Midbrain (tissue), 1 donor: ENCODE results near the gene AMPD2.

Source experiments
- DNase-seq: peaks from one replicate; lab custom pipeline; 2025; lab: John Stamatoyannopoulos, UW

AMPD2 gene

DNA sequence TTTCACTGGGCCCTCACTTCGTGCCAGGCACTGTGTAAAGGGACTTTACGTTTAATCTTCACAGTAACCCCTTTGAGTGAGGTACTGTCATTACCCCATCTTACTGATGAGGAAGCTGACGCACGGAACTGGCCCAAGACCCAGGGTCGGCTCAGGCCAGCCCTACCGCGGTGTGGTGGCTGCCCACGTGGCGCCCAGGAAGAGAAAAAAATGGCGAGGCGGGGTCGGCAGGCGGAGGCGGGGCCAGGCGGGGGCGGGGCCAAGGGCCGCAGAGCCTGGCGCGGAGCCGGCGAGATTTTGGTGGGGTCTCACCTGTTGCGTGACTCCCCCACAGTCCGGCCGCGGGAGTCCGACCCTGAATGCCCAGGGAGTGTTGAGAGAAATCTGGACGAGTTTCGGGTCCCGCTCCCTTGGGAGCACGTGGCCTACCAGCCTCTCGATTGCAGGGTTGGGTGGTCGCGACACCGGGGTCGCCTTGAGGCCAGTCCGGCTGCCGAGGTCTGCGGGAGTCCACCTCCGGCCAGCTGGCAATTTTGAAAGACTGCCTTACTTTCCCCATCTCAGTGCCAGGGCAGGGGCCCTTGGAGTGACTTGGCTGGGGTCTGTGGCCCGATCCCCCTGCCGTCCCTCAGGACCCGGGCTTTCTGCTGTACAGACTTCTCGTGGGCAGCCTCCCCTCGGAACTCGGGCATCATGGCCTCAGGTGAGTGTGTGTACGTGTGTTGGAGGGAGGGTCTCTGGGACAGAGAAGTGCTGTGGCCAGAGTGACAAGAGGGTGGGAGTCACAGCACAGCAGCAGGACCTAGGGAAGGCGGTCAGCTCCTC is at the start of gene AMPD2, which contains the start of gene GNAT2:
Gene AMPD2, plus strand, starts transcription at position 262 of the 825 bp plus-strand sequence. CDS start 1,339 bp downstream, outside the sequence.
Gene GNAT2, minus strand, starts transcription at position 41 of the 825 bp plus-strand sequence. CDS start 6,746 bp downstream, outside the sequence.
- peak; percentile 37 for DNase-seq

DNA sequence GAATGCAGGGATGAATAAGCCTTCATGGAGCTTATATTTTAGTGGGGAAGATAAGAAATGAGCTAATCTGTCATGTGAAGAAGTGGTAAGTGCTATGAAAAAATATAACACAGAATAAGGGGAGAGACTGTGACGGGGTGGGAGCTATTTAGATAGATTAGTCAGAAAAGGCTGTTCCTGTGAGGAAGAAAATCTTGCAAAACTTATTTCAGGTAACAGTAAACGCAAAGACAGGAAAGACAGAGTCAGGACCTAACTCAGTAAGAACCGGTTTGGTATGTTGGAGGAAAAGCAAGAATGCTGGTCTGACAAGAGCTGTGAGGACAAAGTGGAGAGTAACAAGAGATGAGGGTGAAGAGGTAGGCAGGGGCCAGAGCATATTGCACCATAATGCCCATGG is 49.2 kb upstream of the AMPD2 start:
- DNase-seq = no peak

DNA sequence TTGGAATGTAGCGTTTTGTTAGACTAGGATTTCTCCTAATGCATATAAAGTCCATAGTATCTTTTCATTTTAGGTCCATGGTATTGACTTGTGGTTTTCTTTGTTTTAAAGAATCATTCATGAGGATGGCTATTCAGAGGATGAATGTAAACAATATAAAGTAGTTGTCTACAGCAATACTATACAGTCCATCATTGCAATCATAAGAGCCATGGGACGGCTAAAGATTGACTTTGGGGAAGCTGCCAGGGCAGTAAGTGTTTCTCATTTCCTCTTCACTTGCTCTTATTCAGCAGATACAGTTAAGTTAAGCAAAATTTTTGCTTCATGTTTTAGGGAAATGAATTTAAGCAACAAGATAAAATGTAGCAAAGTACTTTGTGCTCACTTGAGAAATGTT is 45.9 kb upstream of the AMPD2 start:
- DNase-seq = no peak

DNA sequence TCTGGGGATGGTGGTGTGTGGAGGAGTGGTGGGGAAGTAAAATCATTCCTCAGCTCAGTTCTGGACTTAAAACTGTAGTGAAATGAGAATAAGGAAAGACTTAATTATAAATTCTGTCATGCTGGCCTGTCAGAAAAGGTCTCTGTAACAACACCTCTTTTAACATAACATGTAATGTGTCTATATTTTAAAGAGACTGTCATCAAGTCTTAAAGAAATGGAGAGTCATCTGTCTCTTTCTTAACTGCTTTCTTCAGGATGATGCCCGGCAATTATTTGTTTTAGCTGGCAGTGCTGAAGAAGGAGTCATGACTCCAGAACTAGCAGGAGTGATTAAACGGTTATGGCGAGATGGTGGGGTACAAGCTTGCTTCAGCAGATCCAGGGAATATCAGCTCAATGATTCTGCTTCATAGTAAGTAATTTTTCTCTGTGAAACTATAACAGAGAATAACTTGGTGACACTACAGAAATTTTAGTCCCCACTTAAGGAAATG is 40.6 kb upstream of the AMPD2 start:
- no peak for DNase-seq

DNA sequence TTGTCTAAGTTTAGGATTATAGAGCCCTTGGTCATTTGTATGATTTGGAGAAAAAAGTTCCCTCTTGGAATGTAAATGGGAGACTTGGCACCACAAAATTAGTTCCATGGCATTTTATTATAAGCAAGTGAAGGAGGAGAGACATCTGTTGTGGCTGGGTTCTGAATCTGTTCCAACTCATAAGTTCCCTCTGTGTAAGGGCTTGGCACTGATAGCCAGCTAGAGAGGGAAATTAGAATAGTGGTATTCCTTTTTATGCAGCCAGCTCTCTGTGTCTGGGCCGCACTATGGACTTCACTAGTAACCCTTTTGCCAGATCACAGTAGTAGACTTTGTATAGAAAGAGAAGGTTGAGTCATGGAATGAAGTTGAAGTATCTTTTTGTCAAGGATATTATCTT is 40.1 kb upstream of the AMPD2 start:
- no peak for DNase-seq

DNA sequence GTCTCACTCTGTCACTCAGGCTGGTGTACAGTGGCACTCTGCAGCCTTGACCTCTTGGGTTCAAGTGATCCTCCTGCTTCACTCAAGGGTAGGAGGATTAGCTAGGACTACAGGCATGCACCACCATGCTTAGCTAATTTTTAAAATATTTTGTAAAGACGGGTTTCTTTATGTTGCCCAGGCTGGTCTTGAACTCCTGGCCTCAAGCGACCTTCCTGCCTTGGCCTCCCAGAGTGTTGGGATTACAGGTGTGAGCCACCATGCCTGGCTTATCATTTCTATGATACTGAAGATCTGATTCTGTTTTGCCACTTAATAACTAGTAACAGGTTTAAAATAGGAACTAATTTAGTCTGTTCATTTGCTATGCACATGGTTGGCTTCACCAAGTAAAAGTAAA is 37.6 kb upstream of the AMPD2 start:
- no peak for DNase-seq

DNA sequence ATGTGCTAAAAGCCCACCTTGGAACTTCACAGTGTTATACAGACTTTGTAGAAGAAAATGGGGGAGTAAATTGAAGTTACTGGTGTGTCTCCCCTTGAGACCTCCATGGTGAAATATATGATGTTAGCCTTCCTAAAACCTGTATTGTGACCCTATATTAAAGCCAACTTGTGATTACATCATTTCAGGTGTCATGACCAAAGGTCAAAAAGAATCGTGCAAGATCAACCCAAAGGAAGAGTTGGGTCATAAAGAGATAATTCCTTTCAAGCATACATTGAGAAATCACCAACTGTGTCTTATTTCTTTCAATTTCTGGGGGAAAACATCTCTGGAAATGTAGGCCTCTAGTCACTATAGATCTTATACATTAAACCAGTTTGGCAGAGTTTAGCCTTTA is 34.9 kb upstream of the AMPD2 start:
- DNase-seq = no peak

DNA sequence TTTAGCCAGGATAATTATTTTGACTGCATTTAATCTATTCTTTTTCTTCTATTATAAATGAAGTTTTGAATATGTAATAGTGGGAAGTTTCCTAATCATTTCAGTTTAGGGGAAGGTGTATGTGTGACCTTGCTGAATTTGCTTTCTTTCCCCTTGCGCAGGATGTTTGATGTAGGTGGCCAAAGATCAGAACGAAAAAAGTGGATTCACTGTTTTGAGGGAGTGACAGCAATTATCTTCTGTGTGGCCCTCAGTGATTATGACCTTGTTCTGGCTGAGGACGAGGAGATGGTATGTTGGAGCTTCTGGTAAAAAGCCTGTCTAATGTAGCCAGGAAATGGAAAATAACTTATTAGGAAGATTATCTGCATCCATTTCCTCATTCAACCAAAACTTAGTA is 33.6 kb upstream of the AMPD2 start:
- no peak for DNase-seq

DNA sequence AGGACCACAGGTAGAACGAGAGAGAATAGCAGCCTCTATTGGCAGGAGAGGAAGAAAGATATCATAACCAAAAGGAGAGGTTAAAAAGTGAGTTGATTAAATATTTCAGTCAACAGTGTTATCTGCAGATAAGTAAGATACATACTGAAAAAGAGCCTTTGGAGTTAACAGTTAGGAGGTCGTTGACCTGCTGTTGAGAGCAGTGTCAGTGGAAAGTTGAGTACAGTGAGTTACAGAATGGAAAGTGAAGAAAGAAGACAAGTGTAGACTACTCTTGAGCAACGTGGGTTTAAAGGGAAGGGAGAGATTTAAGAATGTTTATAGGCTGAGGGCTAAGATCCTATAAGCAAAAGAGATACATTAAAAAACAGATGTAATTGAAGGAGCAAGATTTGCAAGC is 30.5 kb upstream of the AMPD2 start:
- DNase-seq = no peak

DNA sequence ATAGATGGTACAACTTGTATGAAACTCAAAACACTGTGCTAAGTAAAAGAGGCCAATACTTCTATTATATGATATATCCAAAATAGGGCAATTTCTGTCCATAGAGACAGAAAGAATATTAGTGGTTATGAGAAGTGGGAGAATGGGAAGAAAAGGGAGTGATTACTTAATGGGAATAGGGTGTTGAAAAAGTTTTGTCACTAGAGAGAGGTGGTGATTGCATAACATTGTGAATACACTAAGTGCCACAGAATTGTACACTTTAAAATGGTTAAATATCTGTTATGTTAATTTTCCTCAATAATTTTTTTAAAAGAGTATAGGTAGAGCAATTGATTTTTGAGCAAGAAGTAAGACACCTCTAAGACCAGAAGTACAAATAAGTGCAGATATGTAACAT is 30.0 kb upstream of the AMPD2 start:
- no peak for DNase-seq

DNA sequence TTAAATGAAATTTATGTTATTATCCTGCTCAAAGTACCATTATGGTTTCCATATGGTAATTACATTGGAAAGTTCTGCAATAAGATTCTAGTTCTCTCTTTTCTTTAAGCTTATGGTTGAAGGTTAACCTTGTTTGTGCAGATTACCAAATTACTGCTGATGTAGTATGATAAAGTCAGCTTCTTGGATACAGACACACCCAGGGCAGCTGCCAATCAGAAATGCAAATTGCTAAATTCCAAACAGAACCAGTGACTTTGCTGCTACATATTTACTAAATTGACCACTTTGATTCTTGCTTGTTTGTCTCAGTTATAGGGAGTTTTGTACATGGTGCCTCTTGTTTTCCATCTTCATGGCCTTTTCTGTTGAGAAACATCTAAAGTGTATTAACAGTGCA is 26.7 kb upstream of the AMPD2 start:
- no peak for DNase-seq

DNA sequence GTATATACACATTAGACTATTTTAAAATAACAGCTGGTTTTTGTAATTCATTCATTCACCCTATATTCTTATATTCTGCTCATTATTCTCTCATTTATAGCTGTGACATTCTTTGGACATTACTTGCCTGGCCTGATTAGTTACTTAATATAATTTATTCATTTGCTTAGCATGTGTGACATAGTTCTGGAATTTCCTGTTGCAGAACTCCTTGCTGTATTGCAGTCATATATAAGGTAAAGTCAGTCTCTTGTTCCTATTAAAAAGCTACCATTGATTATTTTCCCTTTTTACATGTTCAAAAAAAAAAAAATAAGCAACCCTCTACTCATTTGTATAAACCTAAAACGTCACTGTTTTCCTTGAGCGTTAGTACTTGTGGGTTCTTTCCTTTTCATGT is 24.1 kb upstream of the AMPD2 start:
- DNase-seq = no peak

DNA sequence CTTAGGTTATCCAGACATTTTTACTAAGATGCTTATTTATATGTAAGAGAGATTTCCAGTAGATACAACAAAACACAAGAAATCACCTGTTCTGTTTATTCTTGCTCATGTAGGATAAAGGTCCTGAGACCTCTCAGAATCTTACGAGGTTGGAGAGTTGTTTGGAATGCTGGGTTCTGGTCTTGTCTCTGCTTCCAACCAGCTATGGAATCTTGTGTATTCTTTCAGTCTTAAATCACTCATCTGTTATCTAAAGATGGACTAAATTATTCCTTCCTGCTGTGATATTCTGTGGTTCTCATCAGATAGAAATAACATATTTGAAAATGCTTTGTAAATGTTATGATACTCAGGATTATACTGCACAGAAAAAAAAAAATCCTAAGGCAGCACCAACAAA is 21.5 kb upstream of the AMPD2 start:
- no peak for DNase-seq

DNA sequence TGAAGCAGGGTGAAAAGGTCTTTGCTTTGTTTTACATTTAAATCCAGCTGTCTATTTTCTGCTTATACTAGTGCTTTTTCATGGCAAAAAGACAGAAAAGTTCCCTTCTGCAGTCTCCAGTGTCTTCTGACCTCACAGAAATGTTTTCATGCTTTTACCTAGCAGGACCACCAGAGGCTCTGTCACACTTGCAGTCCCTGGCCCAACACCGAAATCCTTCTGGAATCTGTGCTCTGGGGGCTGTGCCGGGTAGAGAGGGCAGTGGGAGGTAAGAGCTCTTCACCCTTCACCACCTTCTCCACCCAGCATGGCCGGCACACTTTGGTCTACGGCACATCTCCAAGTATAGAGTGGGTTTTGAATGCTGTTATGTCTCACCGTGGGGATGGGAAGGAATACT is 21.0 kb upstream of the AMPD2 start:
- DNase-seq = no peak

DNA sequence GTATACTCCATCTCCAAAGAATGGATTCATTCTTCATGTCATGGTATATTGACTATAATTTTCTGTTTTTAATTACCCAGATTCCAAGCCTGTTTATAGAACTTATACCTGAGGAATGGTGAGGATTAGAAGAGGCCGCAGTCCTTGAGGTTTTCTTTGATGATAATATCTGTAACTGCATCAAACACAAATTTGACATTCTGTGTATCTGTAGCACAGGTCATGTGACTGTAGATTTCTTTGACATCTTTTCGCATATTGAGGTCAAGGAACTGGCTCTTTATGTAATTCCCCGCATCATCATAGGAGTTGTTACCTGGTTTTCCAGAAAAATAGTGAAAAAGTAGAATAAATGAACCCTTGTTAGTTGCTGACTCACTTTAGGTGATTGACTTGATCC is 16.4 kb upstream of the AMPD2 start:
- DNase-seq = no peak

DNA sequence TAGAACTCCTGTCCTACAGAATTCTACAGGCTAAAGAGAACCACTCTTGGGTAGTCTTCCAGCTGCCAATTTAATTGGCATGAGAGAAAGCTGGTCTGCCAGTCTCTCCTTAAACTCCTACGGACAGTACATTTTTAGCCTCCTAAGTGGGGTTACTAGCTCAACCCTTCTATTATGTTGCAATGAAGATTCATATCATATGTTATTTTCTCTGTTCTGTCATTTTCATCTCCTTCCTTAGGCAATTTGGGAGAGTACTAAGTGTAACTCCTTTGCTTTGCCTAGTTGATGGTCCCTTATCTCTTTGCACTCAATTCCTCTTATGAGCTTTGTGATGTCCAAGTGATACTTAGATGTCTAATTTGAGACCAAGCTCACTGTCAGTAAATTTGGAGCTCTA is 14.3 kb upstream of the AMPD2 start:
- no peak for DNase-seq

DNA sequence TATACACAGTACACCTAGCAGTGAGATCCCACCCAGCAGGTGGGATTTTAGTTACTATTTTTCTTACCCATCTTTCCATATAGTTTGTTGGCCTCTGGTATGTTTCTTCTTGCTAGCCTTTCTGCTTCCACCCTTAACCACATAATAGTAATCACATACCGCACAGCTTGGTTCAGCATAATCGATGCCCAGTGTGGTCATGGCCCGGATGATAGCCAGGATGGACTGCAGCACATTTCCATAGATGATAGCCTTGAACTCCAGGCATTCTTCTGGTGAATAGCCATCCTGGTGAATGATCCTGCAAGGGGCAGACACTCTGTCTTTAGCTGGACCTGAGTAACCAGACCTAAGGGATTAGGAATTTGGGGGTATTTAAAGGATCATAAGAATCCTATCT is 9.8 kb upstream of the AMPD2 start:
- no peak for DNase-seq

DNA sequence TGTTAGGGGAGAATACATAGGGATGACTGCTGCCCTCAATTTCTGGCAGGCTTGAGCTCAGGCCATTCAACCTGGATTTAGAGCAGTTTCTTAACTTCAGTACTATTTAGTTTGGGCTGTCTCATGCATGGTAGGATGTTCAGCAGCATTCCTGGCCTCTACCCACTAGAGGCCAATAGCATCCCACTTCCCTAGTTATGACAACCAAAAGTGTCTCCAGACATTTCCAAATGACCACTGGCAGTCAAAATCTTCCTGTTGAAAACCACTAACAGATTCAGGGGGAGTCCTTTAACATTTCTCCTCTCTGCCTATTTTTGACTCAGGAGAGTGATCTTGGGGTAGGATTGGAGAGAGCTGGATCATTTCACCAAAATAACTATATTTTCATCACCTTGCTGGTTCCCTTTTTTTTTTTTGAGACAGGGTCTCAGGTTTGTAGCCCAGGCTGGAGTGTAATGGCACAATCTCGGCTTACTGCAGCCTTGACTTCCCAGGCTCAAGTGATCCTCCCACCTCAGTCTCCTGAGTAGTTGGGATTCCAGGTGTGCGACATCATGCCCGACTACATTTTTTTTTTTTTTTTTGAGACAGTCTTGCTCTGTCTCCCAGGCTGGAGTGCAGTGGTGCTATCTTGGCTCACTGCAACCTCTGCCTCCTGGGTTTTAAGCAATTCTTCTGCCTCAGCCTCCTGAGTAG is 8.9 kb upstream of the AMPD2 start:
- DNase-seq = no peak

DNA sequence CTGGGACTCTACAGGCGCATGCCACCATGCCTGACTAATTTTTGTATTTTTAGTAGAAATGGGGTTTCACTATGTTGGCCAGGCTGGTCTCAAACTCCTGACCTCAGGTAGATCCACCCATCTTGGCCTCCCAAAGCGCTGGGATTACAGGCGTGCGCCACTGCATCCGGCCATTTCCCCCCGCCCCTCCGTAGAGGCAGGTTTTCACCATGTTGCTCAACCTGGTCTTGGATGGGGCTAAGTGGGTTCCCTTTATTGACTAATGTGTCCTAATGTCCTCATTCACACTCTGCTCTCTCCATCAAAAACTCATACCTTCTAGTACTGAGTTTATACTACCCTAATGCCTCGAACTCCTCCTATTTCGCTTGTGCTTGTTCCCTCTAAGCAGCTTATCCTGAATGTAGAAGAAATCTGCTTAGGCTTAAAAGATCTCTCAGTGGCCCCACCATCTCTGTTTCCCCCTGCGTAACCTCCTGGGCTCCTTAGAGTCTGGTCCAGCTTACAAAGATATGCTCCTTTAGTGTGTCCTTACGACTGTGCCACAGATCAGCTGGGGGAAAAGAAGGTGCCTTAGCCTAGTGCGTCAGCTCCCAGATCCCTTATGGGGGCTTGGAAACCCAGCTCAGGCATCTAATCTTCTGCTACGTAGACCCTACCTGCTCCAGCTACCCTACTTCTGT is 8.2 kb upstream of the AMPD2 start:
- DNase-seq = no peak

DNA sequence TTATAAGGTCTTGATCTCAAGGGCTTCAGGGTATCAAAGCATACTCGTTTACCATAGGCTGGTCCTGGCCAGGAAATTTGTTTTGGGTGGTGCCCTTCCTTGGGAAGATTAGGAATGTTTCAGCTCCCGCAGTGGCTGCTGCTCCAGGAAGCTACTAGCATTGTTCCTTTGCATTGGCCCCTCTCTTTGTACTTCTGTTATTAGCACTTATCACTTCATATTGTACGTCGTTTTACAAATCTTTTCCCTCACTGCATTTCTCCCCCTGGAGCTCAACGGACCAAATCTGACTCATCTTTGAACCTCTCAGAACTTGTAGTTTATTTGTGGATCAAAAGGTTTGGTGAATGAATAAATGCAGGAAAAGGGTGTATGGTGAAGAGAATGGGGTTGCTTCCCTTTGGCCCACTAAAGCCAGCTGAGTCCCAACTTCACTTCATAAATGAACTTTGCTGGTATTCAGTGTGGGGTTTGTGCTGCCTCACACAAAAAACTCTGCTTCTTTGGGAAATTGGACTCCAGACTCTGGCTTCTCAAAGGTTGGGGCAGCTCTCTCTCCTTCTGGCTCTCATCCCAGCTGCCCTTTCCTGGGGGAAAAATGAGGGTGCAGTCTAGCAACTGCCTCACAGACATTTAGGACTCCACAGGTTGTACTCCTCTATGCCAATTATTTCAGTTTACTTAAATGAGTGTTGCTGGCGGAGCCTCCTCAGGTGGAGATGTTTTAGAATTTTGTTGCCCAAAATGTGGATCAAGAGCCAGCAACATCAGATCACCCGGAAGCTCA is 6.1 kb upstream of the AMPD2 start:
- DNase-seq = no peak

DNA sequence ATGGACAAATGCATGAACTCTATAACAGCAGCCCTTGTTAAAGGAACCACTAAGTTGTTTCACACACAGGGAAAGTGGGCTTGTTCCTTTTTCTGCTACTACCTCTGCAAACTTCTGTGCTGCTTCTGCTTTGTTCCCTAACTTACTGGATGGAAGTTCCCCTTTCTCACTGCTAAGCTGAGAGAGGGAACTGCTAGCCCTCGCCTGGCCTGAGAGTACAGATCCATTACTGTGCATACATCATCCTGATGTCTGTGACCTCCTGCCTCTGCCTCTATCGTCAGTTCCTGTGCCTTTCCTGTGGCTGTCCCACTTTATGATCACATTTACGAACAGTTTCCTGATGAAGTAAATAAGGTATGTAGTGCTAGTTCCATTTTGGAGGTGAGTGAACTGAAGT is 3.8 kb upstream of the AMPD2 start:
- DNase-seq = peak; percentile 32

DNA sequence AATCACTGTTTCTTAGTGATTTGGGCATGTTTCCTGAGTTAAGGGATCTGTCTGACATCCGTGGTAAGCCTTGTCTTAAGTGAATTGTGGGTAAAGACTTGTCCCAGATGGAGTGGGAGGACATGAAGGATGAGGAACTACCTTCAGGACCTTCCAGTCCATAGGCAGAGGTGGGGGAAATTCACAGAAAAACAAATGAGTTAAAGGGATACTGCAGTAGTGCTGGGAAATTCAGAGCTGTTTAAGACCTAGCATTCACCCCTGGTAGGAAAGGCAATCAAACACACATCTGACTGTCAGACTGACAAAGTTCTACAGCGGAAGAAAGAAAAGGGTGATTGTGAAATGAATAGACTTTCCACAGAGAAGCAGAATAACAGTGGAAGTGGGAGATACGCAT is 3.2 kb upstream of the AMPD2 start:
- no peak for DNase-seq
